HFFc6 (cell line): ENCODE results near the gene SUSD3. TPM values are rescaled to one million over a fixed set of nuclear protein-coding genes. Genes with fewer than 3 reads are reported as not detected.

ENCODE experiments used
- DNase-seq: peaks from one replicate; pipeline ENCODE4 v3.0.0-alpha.2; 2018
- H3K27ac Mint-ChIP-seq: 2 replicates; pipeline ENCODE4 v1.8.0; 2020; ENCODE audit warnings: mild to moderate bottlenecking, mixed read lengths
- H3K27me3 Mint-ChIP-seq: 2 replicates; pipeline ENCODE4 v1.8.0; 2021; ENCODE audit warnings: mild to moderate bottlenecking, moderate library complexity, mixed read lengths; ENCODE audit not compliant: insufficient read depth
- H3K36me3 Mint-ChIP-seq: 2 replicates; pipeline ENCODE4 v1.8.0; 2021; ENCODE audit warnings: low read depth, mixed read lengths
- H3K4me1 Mint-ChIP-seq: 2 replicates; pipeline ENCODE4 v1.8.0; 2020; ENCODE audit warnings: low read depth, mixed read lengths
- H3K4me3 Mint-ChIP-seq: 2 replicates; pipeline ENCODE4 v1.8.0; 2020; ENCODE audit warnings: mild to moderate bottlenecking, moderate library complexity, mixed read lengths
- H3K9me3 Mint-ChIP-seq: 2 replicates; pipeline ENCODE4 v1.8.0; 2020; ENCODE audit warnings: mild to moderate bottlenecking, mixed read lengths
- CTCF ChIP-seq: fragments of 200-600 bp; sonication (generic); IDR thresholded peaks from 2 replicates; pipeline ENCODE4 v1.5.0; 2021; ENCODE audit warnings: antibody characterized with exemption, mild to moderate bottlenecking
- total RNA-seq, 6 experiments: library from RNA; stranded (reverse); fragmentation: NEBNext Ultra II Directional; extraction: Animal tissue kit (Norgen Biotek cat#: 25700); gene quantifications; 2 replicates in 1 of 6; 3 replicates in 5 of 6; pipeline ENCODE4 v1.2.3, GENCODE V29; 2021

The SUSD3 gene
- total RNA-seq, 6 experiments from 2014 or later = 0.28 to 0.76 TPM; not detected in 4

- Mint-ChIP-seq H3K4me1 (no peaks in the 10 kb centered on the region), H3K36me3 (no peaks in the 10 kb centered on the region), H3K27me3 (peaks cover 22% of the 10 kb centered on the region), H3K27ac (no peak overlapping the region), H3K4me3 (no peak overlapping the region), H3K9me3 (no peaks in the 10 kb centered on the region)
- TF ChIP-seq CTCF = no peak
- DNase-seq = no peak
These were observed 27.6 kb upstream of the SUSD3 start for GRCh38 chr9:93030642-93031628.

GRCh38 chr9:93031629-93032430, 26.7 kb upstream of the SUSD3 start:
- Mint-ChIP-seq H3K36me3 (no peaks in the 10 kb centered on the region), H3K4me3 (no peak overlapping the region), H3K27me3 (peaks cover 16% of the 10 kb centered on the region), H3K4me1 (no peaks in the 10 kb centered on the region), H3K27ac (no peak overlapping the region), H3K9me3 (no peaks in the 10 kb centered on the region)
- DNase-seq = no peak
- no peak for TF ChIP-seq CTCF

GRCh38 chr9:93032545-93032944, 26.0 kb upstream of the SUSD3 start:
- Mint-ChIP-seq H3K27me3 (peaks cover 13% of the 10 kb centered on the region), H3K27ac (no peak overlapping the region), H3K4me3 (no peak overlapping the region), H3K36me3 (no peaks in the 10 kb centered on the region), H3K4me1 (no peaks in the 10 kb centered on the region), H3K9me3 (no peaks in the 10 kb centered on the region)
- no peak for TF ChIP-seq CTCF
- no peak for DNase-seq

GRCh38 chr9:93033531-93033930, 25.0 kb upstream of the SUSD3 start:
- no peak for DNase-seq
- no peaks in the 10 kb centered on the region for H3K9me3 Mint-ChIP-seq
- H3K4me1 Mint-ChIP-seq = no peaks in the 10 kb centered on the region
- peaks cover 10% of the 10 kb centered on the region for H3K27me3 Mint-ChIP-seq
- H3K36me3 Mint-ChIP-seq = no peaks in the 10 kb centered on the region
- no peak for TF ChIP-seq CTCF
- H3K27ac Mint-ChIP-seq = no peak overlapping the region
- no peak overlapping the region for H3K4me3 Mint-ChIP-seq

- H3K4me1 Mint-ChIP-seq = no peaks in the 10 kb centered on the region
- no peaks in the 10 kb centered on the region for H3K36me3 Mint-ChIP-seq
- no peak for TF ChIP-seq CTCF
- H3K27me3 Mint-ChIP-seq = peaks cover 13% of the 10 kb centered on the region
- H3K4me3 Mint-ChIP-seq = no peak overlapping the region
- H3K9me3 Mint-ChIP-seq = no peaks in the 10 kb centered on the region
- H3K27ac Mint-ChIP-seq = no peak overlapping the region
- no peak for DNase-seq
These were observed 23.3 kb upstream of the SUSD3 start for GRCh38 chr9:93035106-93035660.
